Peyer's patch (tissue), 4 donors: Measurements from ENCODE around the gene DGCR2. TPM values are rescaled to one million over a fixed set of nuclear protein-coding genes. Genes with fewer than 3 reads are reported as not detected.

ENCODE experiments used
- DNase-seq, 3 donors: peaks; one replicate each; pipeline ENCODE4 v3.0.0-alpha.2; 2017 to 2019
- H3K27ac ChIP-seq, 4 donors: fragments of 200-600 bp; sonication (generic); one replicate each; pipeline ENCODE4 v1.5.1; 2016 to 2019
- H3K27me3 ChIP-seq, 2 donors: fragments of 200-600 bp; sonication (generic); one replicate each; pipeline ENCODE4 v1.5.1; 2019
- H3K36me3 ChIP-seq, 3 donors: fragments of 200-600 bp; sonication (generic); one replicate each; pipeline ENCODE4 v1.5.1; 2016 to 2019
- H3K4me1 ChIP-seq, 4 donors: fragments of 200-600 bp; sonication (generic); one replicate each; pipeline ENCODE4 v1.5.1; 2016 to 2019
- H3K4me3 ChIP-seq, 4 donors: fragments of 200-600 bp; sonication (generic); 1 replicate in 3 of 4; 2 replicates in 1 of 4; pipeline ENCODE4 v1.5.1; 2016 to 2019; ENCODE audit warnings: mild to moderate bottlenecking in 1 of 4
- H3K9me3 ChIP-seq, 4 donors: fragments of 200-600 bp; sonication (generic); one replicate each; pipeline ENCODE4 v1.5.1; 2016 to 2019; ENCODE audit warnings: mild to moderate bottlenecking in 1 of 4
- POLR2A ChIP-seq, 2 donors: fragments of 450-650 bp; IDR thresholded peaks; one replicate each; pipeline ENCODE4 v1.5.1; 2017; ENCODE audit warnings: antibody characterized with exemption in 2 of 2, mild to moderate bottlenecking in 2 of 2, moderate library complexity in 2 of 2
- total RNA-seq, 4 donors: library from RNA; depleted of rRNA; stranded (reverse); fragments of >200 nt; gene quantifications; one replicate each; pipeline ENCODE4 v1.1.0, GENCODE V29; 2016
- TF ChIP-seq, protein P1 (sequence below), 6 experiments: fragments of 450-650 bp in 4 of 6; fragments of 200-600 bp in 2 of 6; sonication (generic) in 1 of 6; IDR thresholded peaks; one replicate each; pipeline ENCODE4 v1.5.1; 2017 to 2019; ENCODE audit warnings: antibody characterized with exemption in 6 of 6, mild to moderate bottlenecking in 3 of 6, moderate library complexity in 1 of 6

Gene DGCR2
- total RNA-seq, 4 donors from 2014 or later = 49.5 to 101 (median 92.1) TPM

- Histone ChIP-seq H3K4me3 (no peak overlapping the region), H3K36me3 (peaks cover 0 to 79% (median 0%) of the 10 kb centered on the region in 3 donors), H3K4me1 (no peaks in the 10 kb centered on the region), H3K27me3 (no peaks in the 10 kb centered on the region), H3K27ac (no peak overlapping the region), H3K9me3 (no peaks in the 10 kb centered on the region)
- DNase-seq = no peak
- TF ChIP-seq POLR2A (IDR thresholded peaks at IDR 0.05) = no peak
- TF ChIP-seq, protein P1, sequence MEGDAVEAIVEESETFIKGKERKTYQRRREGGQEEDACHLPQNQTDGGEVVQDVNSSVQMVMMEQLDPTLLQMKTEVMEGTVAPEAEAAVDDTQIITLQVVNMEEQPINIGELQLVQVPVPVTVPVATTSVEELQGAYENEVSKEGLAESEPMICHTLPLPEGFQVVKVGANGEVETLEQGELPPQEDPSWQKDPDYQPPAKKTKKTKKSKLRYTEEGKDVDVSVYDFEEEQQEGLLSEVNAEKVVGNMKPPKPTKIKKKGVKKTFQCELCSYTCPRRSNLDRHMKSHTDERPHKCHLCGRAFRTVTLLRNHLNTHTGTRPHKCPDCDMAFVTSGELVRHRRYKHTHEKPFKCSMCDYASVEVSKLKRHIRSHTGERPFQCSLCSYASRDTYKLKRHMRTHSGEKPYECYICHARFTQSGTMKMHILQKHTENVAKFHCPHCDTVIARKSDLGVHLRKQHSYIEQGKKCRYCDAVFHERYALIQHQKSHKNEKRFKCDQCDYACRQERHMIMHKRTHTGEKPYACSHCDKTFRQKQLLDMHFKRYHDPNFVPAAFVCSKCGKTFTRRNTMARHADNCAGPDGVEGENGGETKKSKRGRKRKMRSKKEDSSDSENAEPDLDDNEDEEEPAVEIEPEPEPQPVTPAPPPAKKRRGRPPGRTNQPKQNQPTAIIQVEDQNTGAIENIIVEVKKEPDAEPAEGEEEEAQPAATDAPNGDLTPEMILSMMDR (IDR thresholded peaks at IDR 0.05) = no peak
These were observed 14.7 kb upstream of the DGCR2 start for GRCh38 chr22:19136915-19137314.

GRCh38 chr22:19134874-19135273 is 12.7 kb upstream of the DGCR2 start:
- Histone ChIP-seq H3K27me3 (no peaks in the 10 kb centered on the region), H3K4me3 (no peak overlapping the region), H3K4me1 (no peaks in the 10 kb centered on the region), H3K36me3 (peaks cover 0 to 60% (median 0%) of the 10 kb centered on the region in 3 donors), H3K27ac (no peak overlapping the region), H3K9me3 (no peaks in the 10 kb centered on the region)
- TF ChIP-seq, protein P1 (IDR thresholded peaks at IDR 0.05) = no peak
- DNase-seq = no peak

DNA sequence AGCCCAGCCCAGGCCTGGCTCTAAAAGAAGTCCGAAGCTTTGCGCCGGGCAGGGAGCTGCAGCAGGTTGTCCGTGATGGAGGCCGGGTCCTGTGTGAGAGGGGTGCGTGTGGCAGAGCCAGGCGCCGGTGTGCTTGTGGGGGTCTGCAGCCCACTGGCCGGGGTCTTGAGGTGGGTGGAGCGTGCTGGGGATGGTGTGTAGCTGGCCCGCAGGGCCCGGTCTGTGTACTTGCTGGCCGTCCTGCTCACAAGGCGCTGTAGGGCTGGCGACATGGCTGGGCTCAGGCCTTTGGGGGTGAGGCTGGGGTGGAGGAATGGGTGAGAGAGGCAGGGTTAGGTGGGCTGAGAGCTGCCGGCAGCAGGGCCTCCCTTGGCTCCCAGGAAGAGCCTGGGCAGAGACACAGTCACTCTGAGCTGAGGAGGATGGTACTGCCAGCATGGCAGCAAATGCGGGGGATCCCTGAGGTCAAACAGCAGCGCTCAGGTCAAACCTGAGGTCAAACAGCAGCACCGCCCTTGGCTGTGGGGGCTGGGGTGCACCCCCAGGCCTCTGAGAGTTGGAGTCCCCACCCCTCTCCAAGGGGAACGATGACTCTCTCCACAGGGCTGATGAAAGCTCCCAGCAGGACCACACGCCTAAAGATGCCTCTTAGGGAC is 12.1 kb upstream of the DGCR2 start:
- Histone ChIP-seq H3K9me3 (no peaks in the 10 kb centered on the region), H3K27me3 (no peaks in the 10 kb centered on the region), H3K4me1 (no peaks in the 10 kb centered on the region), H3K36me3 (peaks cover 0 to 55% (median 0%) of the 10 kb centered on the region in 3 donors), H3K4me3 (no peak overlapping the region), H3K27ac (no peak overlapping the region)
- DNase-seq = no peak
- TF ChIP-seq, protein P1 (IDR thresholded peaks at IDR 0.05) = no peak
- no peak for TF ChIP-seq POLR2A (IDR thresholded peaks at IDR 0.05)

DNA sequence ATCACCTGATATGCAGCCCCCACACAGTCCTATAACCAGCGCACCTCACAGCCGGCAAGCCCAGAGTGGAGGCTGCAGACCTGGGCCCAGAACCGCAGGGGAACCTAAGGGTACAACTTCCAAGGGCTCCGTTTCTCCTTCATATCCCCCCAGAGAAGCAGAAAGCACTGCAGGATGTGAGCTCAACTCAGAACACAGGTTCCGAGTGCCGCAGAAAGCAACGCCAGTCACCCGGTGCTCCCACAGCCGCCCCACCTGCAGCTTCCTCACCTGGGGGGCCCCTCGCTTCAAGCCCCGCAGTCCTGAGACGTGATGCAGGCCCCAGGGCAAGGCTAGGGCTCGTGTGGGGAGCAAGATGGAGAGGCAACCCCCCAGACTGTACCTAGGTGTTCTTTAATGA is 11.3 kb upstream of the DGCR2 start:
- no peak for DNase-seq
- TF ChIP-seq, protein P1 (IDR thresholded peaks at IDR 0.05) = no peak
- TF ChIP-seq POLR2A (IDR thresholded peaks at IDR 0.05) = no peak
- Histone ChIP-seq H3K27me3 (no peaks in the 10 kb centered on the region), H3K4me1 (no peaks in the 10 kb centered on the region), H3K36me3 (peaks cover 0 to 47% (median 0%) of the 10 kb centered on the region in 3 donors), H3K27ac (no peak overlapping the region), H3K9me3 (no peaks in the 10 kb centered on the region), H3K4me3 (no peak overlapping the region)

- H3K36me3 ChIP-seq = peaks cover 0 to 40% (median 0%) of the 10 kb centered on the region in 3 donors
- TF ChIP-seq, protein P1 (IDR thresholded peaks at IDR 0.05) = no peak
- TF ChIP-seq POLR2A (IDR thresholded peaks at IDR 0.05) = no peak
These were observed 10.6 kb upstream of the DGCR2 start for GRCh38 chr22:19132693-19133400.

More at GRCh38 chr22:19132693-19133400, 10.6 kb upstream of the DGCR2 start:
- no peak for DNase-seq
- Histone ChIP-seq H3K27me3 (no peaks in the 10 kb centered on the region), H3K4me3 (no peak overlapping the region), H3K9me3 (no peaks in the 10 kb centered on the region), H3K27ac (no peak overlapping the region), H3K4me1 (no peaks in the 10 kb centered on the region)
